Tibial nerve (tissue), 3 donors: ENCODE measurements around the gene ILKAP.

Experiments
- POLR2A ChIP-seq, 2 donors: fragments of 450-650 bp; IDR thresholded peaks; one replicate each; pipeline ENCODE4 v1.6.1; 2017; ENCODE audit warnings: antibody characterized with exemption in 2 of 2, mild to moderate bottlenecking in 2 of 2, moderate library complexity in 2 of 2
- TF ChIP-seq, protein P1 (sequence below), 5 experiments: fragments of 200-600 bp in 3 of 5; fragments of 450-650 bp in 2 of 5; sonication (generic) in 3 of 5; IDR thresholded peaks; one replicate each; pipeline ENCODE4 v1.5.1; 2016 to 2019; ENCODE audit warnings: antibody characterized with exemption in 5 of 5, mild to moderate bottlenecking in 3 of 5, moderate library complexity in 2 of 5

DNA sequence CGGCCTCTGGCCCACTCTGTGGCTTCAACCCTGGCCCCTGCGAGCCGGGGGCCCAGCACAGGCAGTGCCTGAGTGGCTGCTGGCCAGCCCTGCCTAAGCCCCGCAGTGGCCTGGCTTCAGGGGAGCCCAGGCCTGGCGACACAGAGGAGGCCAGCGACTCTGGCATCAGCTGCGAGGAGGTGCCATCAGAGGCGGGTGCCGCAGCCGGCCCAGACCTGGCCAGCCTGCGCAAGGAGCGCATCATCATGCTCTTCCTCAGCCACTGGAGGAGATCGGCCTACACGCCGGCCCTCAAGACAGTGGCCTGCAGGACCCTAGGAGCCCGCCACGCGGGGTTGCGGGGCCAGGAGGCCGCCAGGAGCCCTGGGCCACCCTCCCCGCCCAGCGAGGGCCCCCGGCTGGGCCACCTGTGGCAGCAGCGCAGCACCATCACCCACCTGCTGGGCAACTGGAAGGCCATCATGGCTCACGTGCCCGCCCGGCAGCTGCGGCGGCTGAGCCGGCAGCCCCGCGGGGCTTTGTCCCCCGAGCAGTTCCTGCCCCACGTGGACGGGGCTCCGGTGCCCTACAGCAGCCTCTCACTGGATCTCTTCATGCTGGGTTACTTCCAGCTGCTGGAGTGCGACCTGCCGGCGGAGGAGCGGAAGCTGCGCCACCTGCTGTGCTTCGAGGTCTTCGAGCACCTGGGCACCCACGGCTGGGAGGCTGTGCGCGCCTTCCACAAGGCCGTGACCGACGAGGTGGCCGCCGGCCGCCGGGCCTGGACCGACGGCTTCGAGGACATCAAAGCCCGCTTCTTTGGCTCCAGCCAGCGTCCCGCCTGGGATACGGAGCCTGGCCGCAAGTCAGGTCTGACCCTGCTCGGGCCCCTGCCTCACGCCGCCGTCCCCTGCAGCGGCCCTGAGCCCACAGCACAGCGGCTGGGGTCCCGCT, 72.5 kb downstream of the ILKAP start:
- TF ChIP-seq, protein P1, sequence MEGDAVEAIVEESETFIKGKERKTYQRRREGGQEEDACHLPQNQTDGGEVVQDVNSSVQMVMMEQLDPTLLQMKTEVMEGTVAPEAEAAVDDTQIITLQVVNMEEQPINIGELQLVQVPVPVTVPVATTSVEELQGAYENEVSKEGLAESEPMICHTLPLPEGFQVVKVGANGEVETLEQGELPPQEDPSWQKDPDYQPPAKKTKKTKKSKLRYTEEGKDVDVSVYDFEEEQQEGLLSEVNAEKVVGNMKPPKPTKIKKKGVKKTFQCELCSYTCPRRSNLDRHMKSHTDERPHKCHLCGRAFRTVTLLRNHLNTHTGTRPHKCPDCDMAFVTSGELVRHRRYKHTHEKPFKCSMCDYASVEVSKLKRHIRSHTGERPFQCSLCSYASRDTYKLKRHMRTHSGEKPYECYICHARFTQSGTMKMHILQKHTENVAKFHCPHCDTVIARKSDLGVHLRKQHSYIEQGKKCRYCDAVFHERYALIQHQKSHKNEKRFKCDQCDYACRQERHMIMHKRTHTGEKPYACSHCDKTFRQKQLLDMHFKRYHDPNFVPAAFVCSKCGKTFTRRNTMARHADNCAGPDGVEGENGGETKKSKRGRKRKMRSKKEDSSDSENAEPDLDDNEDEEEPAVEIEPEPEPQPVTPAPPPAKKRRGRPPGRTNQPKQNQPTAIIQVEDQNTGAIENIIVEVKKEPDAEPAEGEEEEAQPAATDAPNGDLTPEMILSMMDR (IDR thresholded peaks at IDR 0.05): no peak
- TF ChIP-seq POLR2A (IDR thresholded peaks at IDR 0.05): no peak
